Common myeloid progenitor, CD34-positive (primary cell): ENCODE measurements around the gene TRAF7. TPM values are rescaled to one million over a fixed set of nuclear protein-coding genes. Genes with fewer than 3 reads are reported as not detected.
"Not testable (repeated sequence)": the region's sequence is repeated elsewhere in the genome, so short reads cannot be mapped to it uniquely, and the experiment has no call there.

Source experiments
- CTCF ChIA-PET: fragments of 350-600 bp; sonication (Branson Sonifier 250); formaldehyde crosslinking; loops from one replicate; lab custom pipeline; 2021; ENCODE audit warnings: antibody characterized with exemption; lab: Charles Lee
- POLR2A ChIA-PET: fragments of 350-600 bp; sonication (Branson Sonifier 250); formaldehyde crosslinking; loops from one replicate; lab custom pipeline; 2021; ENCODE audit warnings: antibody characterized with exemption; lab: Charles Lee
- DNase-seq, 3 donors: peaks; one replicate each; pipeline versions ENCODE4 v3.0.0 to v3.0.0-alpha.2; 2013
- H3K27ac ChIP-seq, 2 experiments: 1 replicate in 1 of 2; 2 replicates in 1 of 2; pipeline ENCODE4 v1.7.0; 2013; ENCODE audit warnings: inconsistent platforms in 2 of 2, low read length in 2 of 2, mild to moderate bottlenecking in 2 of 2, low read depth in 1 of 2, moderate library complexity in 1 of 2; ENCODE audit not compliant: severe bottlenecking in 2 of 2, insufficient read depth in 1 of 2, poor library complexity in 1 of 2
- H3K27me3 ChIP-seq, 5 experiments: replicated peaks in 2 of 5; 1 replicate in 3 of 5; 2 replicates in 2 of 5; pipeline versions ENCODE4 v1.6.1 to v1.7.0; 2013; ENCODE audit warnings: low read length in 4 of 5, mild to moderate bottlenecking in 2 of 5, moderate library complexity in 2 of 5, inconsistent platforms in 1 of 5; ENCODE audit not compliant: insufficient read depth in 5 of 5, control insufficient read depth in 4 of 5
- H3K36me3 ChIP-seq, 4 experiments: 1 replicate in 2 of 4; 2 replicates in 2 of 4; pipeline versions ENCODE4 v1.6.1 to v1.7.0; 2013; ENCODE audit warnings: low read length in 3 of 4, control low read depth in 1 of 4, mild to moderate bottlenecking in 1 of 4; ENCODE audit not compliant: control insufficient read depth in 4 of 4, insufficient read depth in 4 of 4
- H3K4me1 ChIP-seq, 4 experiments: 1 replicate in 3 of 4; 2 replicates in 1 of 4; pipeline versions ENCODE4 v1.6.1 to v1.7.1; 2013; ENCODE audit warnings: low read length in 3 of 4, mild to moderate bottlenecking in 3 of 4, control low read depth in 1 of 4, inconsistent platforms in 1 of 4, moderate library complexity in 1 of 4; ENCODE audit not compliant: control insufficient read depth in 4 of 4, insufficient read depth in 4 of 4; ENCODE audit errors: control extremely low read depth in 1 of 4
- H3K4me3 ChIP-seq, 7 experiments: 1 replicate in 4 of 7; 2 replicates in 3 of 7; pipeline versions ENCODE4 v1.5.1 to v1.7.0; 2013; ENCODE audit warnings: mild to moderate bottlenecking in 7 of 7, low read length in 6 of 7, moderate library complexity in 6 of 7, inconsistent platforms in 2 of 7, low read depth in 2 of 7, control low read depth in 1 of 7; ENCODE audit not compliant: insufficient read depth in 4 of 7, control insufficient read depth in 1 of 7; ENCODE audit errors: extremely low read depth in 1 of 7
- H3K9me3 ChIP-seq, 5 experiments: 1 replicate in 4 of 5; 2 replicates in 1 of 5; pipeline versions ENCODE4 v1.6.1 to v1.7.1; 2013; ENCODE audit warnings: low read length in 4 of 5, mild to moderate bottlenecking in 2 of 5, inconsistent platforms in 1 of 5, low read depth in 1 of 5, moderate library complexity in 1 of 5; ENCODE audit not compliant: control insufficient read depth in 4 of 5, insufficient read depth in 2 of 5; ENCODE audit errors: control extremely low read depth in 1 of 5
- WGBS: methylation state at CpG from one replicate; pipeline ENCODE4 v1.1.5; 2013; ENCODE audit not compliant: insufficient coverage; 5-methylcytosine and 5-hydroxymethylcytosine counted together
- polyA plus RNA-seq: library from polyadenylated mRNA; unstranded; fragments of 120-200 nt; gene quantifications from one replicate; pipeline ENCODE4 v1.2.1, GENCODE V29; 2013

TRAF7 gene
- 49.5 TPM for polyA plus RNA-seq

DNA sequence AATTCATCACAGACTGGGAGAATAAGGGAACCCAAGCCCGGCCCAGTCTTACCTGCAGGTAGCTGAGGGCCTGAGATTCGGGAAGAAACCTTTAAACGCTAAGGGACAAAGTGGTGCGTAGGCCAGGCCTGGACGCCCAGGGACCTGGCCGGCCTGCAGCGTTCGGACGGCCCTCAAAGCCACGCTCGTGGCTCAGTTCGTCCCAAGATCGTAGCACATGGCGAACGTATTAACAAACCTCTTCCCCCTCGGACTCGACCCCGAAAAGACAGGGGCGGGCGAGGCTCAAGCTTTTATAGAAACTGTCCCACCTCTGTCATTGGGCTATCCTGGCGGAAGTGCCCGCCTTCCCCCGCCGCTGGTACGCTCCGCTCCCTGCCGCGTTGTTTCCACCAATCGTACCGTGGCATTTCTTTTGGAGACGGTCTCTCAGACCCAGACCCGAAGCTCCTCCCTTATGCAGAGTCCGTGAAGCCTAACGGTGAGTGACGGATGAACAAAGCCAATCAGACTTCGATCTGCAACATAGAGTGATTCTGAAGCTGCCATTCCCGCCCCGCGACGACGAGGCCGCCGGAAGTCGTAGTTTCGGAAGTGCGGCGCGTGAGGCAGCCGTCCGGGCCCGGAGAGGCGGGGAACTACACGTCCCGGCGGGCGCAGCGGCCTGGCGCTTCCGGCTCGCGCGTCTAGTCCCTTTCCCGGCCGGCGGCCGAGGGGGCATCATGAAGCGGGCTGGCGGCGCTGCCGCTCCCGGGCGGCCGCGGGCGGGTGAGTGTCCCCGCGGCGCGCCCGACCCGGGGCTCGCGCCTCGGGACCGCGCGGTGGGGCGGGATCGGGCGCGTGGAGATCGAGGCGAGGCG lies at the start of gene TRAF7:
TSS of gene TRAF7 (plus strand) at position 692 of the 860 bp plus-strand sequence. CDS start 8,139 bp downstream, outside the sequence.
- peaks cover 6 to 55% (median 47%) of the 10 kb centered on the region in 4 experiments for H3K4me1 ChIP-seq
- peak within 1 kb of the TSS; percentile 78 to 98 (median 88) for H3K4me3 ChIP-seq
- H3K9me3 ChIP-seq = no peaks in the 10 kb centered on the region
- peak; percentile 100 for DNase-seq
- H3K27me3 ChIP-seq = no peaks in the 10 kb centered on the region
- ChIA-PET POLR2A (interaction anchor here (0.6 to 2.7 kb wide), 27 partner anchors 9 to 372 kb away, joined by 3 to 15 read pairs (median 4); partner anchors contain the start of genes AMDHD2, CCNF, ECI1 and MLST8), CTCF (interaction anchor here (0.7 to 5.3 kb wide), 7 partner anchors 9 to 155 kb away, joined by 3 to 80 read pairs (median 4); no protein-coding TSS in a partner anchor)
- WGBS = under 1% methylated on average over 49 of the region's 94 CpGs
- H3K27ac ChIP-seq = peak within 1 kb of the TSS; percentile 50 to 83
- H3K36me3 ChIP-seq = peaks cover 2 to 45% (median 15%) of the 10 kb centered on the region in 4 experiments

DNA sequence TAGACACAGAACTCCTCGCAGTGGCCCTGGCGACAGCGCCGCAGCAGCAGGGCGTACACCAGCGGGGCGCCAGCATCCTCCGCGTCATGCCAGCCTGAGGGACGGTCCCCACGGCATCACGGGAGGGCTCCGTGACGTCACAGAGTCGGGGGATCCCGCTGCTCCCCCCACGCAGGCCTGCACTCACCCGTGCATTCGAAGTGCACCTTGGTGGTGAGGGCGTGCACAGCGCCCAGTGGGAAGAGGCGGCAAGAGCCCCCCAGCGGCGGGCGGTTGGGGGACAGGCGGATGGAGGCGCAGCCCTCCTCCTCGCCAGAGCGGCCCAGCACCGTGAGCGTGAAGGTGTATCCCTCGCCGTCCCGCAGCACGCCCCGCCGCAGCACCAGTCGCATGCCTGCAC lies 49.4 kb upstream of the TRAF7 start:
- H3K27ac ChIP-seq, H3K4me3 ChIP-seq, POLR2A ChIA-PET, H3K27me3 ChIP-seq, H3K9me3 ChIP-seq, DNase-seq, CTCF ChIA-PET, H3K4me1 ChIP-seq: not testable (repeated sequence)
- WGBS = 99% methylated on average over 19 of the region's 38 CpGs
- H3K36me3 ChIP-seq = peaks cover 2 to 44% (median 6%) of the 10 kb centered on the region in 4 experiments

DNA sequence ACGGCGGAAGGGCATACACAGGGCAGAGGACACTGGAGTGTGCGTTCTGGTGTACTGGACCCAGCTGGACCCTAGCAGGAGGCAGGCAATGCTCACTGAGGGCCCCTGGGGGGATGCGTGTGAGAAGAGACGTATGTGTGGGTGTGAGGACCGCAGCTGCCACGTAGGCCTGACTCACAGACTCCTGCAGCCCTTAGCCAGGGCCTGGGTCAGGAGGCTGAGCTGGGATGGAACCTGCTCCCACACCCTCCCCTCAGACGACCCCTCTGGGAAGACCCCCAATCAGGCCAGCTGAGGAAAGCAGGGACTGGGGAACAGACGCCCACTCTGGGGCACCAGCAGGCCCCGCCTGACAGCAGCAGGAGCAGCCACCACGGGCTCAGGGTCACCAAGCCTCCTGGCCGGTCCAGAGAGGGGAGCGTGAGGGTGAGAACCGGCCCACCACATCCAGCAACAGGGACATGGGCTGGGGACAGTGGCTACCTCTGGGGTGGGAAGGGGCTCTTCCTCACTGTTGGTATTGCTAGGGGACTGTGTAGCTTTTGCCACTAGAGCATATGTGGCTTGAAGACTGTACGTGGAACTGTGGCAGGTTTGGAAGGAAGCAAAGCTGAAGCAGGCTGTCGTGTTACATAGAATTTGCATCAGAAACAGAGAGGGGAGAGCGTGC lies 48.3 kb upstream of the TRAF7 start:
- H3K27ac ChIP-seq, DNase-seq, H3K27me3 ChIP-seq, H3K4me3 ChIP-seq, H3K9me3 ChIP-seq, POLR2A ChIA-PET, CTCF ChIA-PET, H3K4me1 ChIP-seq: not testable (repeated sequence)
- peaks cover 2 to 45% (median 6%) of the 10 kb centered on the region in 4 experiments for H3K36me3 ChIP-seq
- 99% methylated on average over 12 of the region's 17 CpGs for WGBS

DNA sequence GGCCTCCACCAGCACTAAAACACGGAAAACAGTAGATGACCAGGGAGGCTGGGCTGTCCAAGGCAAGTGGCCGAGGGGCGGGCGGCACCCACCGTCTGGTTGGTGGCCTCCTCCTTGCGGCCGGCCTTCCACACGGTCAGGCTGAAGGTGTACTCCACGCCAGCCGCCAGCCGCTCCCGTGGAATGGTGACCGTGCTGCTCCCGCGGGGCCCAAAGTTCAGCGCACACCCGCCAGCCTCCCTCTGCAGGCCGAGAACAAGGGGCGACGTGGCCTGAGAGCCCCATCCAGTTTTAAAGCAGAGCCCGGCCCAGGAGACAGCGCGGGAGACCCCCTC lies 47.8 kb upstream of the TRAF7 start:
- H3K4me3 ChIP-seq, H3K27me3 ChIP-seq, H3K27ac ChIP-seq, DNase-seq, CTCF ChIA-PET, H3K9me3 ChIP-seq, POLR2A ChIA-PET, H3K4me1 ChIP-seq: not testable (repeated sequence)
- 96% methylated on average over 8 of the region's 23 CpGs for WGBS
- H3K36me3 ChIP-seq = peaks cover under 1 to 44% (median 6%) of the 10 kb centered on the region in 4 experiments

DNA sequence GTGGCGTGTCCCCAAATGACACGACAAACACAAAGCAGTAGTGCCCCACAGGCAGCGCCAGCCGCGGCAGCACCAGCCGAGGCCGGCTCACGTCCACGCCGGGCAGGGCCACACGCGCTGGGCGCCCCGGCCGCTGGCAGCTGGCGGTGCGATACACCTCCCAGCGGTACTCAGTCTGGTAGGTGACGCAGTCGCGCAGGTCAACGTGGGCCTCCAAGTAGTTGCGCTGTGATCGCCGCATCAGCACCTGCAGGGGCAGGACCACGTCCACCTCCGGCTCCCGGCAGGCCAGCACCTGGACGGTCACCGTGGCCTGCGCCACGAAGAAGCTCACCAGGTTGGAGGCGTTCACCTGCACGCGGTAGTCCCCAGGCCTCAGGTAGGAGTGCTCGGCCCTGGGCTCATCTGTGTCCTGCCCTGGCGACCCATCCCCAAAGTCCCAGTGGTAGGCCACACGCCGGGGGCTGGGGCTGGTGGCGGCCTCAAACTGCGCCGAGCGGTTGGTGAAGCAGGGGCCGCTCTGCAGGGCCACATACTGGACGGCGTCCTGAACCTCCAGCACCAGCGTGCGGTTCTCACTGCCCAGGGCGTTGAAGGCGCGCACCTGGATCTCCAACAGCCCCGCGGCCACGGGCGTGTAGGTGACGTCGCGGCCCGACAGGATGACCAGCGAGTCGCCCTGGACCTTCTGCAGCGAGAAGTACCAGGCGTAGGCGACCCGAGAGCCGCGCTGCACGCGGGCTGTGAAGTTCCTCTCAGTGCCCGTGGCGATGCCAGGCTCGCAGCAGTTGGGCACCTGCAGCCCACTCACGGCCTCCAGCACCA lies 46.9 kb upstream of the TRAF7 start:
- H3K9me3 ChIP-seq, H3K27me3 ChIP-seq, H3K27ac ChIP-seq, DNase-seq, CTCF ChIA-PET, H3K4me3 ChIP-seq, H3K4me1 ChIP-seq, POLR2A ChIA-PET: not testable (repeated sequence)
- 98% methylated on average over 58 of the region's 73 CpGs for WGBS
- H3K36me3 ChIP-seq = peaks cover 0 to 41% (median 6%) of the 10 kb centered on the region in 4 experiments

DNA sequence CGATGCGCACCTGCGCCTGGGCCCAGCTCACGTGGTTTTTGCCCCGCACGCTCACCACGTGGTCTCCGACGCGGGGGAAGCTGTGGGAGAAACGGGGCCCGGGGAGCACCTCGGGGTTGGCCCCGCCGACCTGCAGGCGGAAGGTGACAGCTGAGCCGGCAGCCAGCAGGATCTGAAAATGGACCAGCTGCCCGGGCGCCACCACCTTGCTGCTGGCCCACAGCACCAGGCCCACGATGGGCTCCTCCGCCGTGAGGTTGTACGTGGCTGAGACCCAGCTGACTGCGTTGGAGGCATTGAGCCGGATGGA lies 46.4 kb upstream of the TRAF7 start:
- WGBS = 96% methylated on average over 20 of the region's 25 CpGs
- DNase-seq, H3K4me3 ChIP-seq, POLR2A ChIA-PET, H3K9me3 ChIP-seq, H3K27ac ChIP-seq, H3K4me1 ChIP-seq, CTCF ChIA-PET, H3K27me3 ChIP-seq: not testable (repeated sequence)
- peaks cover 0 to 44% (median 7%) of the 10 kb centered on the region in 4 experiments for H3K36me3 ChIP-seq
